Measurements from ENCODE around the gene UGT1A6.
"Not testable (repeated sequence)": the region's sequence is repeated elsewhere in the genome, so short reads cannot be mapped to it uniquely, and the experiment has no call there.

UGT1A6 gene

DNA sequence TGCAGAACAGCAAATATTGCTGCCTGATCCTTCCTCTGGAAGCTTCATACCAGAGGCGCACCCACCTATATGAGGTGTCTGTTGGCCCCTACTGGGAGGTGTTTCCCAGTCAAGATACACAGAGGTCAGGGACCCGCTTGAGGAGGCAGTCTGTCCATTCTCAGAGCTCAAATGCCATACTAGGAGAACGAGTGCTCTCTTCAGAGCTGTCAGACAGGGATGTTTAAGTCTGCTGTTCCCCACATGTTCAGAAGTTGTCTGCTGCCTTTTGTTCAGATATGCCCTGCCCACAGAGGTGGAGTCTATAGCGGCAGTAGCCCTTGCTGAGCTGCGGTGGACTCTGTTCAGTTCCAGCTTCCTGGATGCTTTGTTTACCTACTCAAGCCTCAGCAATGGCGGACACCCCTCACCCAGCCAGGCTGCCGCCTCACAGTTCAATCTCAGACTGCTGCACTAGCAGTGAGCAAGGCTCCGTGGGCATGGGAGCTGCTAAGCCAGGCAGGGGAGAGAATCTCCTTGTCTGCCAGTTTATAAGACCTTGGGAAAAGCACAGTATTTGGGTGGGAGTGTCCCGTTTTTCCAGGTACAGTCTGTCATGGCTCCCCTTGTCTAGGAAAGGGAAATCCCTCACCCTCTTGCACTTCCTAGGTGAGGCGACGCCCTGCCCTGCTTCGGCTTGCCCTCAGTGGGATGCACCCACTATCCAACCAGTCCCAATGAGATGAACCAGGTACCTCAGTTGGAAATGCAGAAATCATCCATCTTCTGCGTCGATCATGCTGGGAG, 44.4 kb downstream of the UGT1A6 start:
- DNase-seq, result not testable (repeated sequence)

GRCh38 chr2:233740870-233741269, 48.2 kb downstream of the UGT1A6 start:
- DNase-seq, result no peak

- no peak for DNase-seq
Observed at GRCh38 chr2:233743464-233744259, 51.0 kb downstream of the UGT1A6 start.

- DNase-seq, result no peak
Observed at GRCh38 chr2:233745073-233745755, 52.5 kb downstream of the UGT1A6 start.

DNA sequence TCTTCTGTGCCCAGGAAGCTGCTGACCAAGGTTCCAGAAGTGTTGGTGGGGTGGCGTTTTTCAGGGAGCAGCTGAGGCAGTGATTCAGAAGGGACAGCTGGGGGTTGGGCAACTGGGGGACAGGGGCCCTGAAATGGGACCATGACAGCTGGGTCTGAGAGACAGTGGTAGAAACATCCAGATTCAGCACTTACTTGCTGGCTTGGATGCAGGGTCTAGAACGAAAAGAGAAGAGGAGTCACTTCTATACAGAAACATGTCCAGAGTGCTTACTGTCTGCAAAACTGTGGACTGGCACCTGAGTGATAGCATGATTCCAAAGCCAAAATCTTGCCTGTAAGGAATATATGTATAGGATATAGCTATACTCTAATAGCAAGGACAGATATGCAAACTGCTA, 53.1 kb downstream of the UGT1A6 start:
- DNase-seq, result not testable (repeated sequence)

GRCh38 chr2:233746475-233747282, 54.0 kb downstream of the UGT1A6 start:
- DNase-seq, result no peak

DNA sequence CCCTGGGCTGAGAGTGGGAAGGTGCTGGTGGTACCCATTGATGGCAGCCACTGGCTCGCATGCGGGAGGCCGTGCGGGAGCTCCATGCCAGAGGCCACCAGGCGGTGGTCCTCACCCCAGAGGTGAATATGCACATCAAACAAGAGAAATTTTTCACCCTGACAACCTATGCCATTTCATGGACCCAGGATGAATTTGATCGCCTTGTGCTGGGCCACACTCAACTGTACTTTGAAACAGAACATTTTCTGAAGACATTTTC, 54.5 kb downstream of the UGT1A6 start:
- no peak for DNase-seq

- not testable (repeated sequence) for DNase-seq
Observed at GRCh38 chr2:233750689-233751088, 58.0 kb downstream of the UGT1A6 start.

- DNase-seq, result not testable (repeated sequence)
Observed at GRCh38 chr2:233751212-233752009, 58.7 kb downstream of the UGT1A6 start.

- no peak for DNase-seq
Observed at GRCh38 chr2:233754872-233755611, 62.4 kb downstream of the UGT1A6 start.

DNA sequence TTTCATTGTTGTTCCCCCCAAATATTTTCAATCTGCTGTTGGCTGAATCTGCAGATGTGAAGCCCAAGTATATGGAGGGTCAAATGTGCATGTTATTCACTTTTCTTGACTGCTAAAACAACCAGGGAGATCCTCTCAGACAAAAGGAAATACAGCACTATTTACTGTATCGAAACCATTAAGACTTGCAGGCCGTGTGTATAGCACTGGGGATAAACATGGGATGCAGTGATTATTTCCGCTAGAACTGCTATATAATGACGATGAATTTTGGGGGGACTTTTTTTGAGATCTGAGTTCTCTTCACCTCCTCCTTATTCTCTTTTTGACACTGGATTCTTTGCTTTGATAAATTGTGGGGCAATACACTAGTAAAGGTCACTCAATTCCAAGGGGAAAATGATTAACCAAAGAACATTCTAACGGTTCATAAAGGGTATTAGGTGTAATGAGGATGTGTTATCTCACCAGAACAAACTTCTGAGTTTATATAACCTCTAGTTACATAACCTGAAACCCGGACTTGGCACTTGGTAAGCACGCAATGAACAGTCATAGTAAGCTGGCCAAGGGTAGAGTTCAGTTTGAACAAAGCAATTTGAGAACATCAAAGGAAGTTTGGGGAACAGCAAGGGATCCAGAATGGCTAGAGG, 63.9 kb downstream of the UGT1A6 start:
- no peak for DNase-seq

- no peak for DNase-seq
Observed at GRCh38 chr2:233758141-233758540, 65.5 kb downstream of the UGT1A6 start.

- no peak for DNase-seq
Observed at GRCh38 chr2:233758849-233759248, 66.2 kb downstream of the UGT1A6 start.

DNA sequence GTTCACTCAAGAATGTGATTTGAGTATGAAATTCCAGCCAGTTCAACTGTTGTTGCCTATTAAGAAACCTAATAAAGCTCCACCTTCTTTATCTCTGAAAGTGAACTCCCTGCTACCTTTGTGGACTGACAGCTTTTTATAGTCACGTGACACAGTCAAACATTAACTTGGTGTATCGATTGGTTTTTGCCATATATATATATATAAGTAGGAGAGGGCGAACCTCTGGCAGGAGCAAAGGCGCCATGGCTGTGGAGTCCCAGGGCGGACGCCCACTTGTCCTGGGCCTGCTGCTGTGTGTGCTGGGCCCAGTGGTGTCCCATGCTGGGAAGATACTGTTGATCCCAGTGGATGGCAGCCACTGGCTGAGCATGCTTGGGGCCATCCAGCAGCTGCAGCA, 67.4 kb downstream of the UGT1A6 start, which contains the start of gene UGT1A1:
Gene UGT1A1 (plus strand): TSS at position 228 of the 400 bp plus-strand sequence. CDS start 18 bp downstream, at position 246.
- DNase-seq, result no peak

GRCh38 chr2:233761040-233761769, 68.5 kb downstream of the UGT1A6 start:
- DNase-seq, result no peak

DNA sequence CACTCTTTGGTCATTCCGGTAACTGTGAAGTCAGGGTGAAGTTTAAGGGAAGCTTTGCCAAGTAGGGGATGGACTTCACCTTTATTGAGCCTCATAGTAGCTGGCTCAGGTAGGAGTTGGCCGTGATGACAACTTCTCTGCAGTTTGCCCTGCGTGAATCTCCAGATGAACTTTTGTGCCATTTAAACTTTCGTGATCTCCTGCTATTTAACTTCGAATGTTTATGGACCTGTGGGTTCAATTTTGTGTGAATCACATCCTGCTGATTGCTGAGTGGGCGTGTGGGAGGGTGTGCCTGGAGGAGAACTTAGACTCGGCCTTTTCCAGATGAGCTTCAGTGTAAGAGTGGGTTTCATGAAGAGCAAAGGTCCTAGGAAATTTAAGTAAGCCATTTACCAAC, 71.6 kb downstream of the UGT1A6 start:
- DNase-seq, result no peak

GRCh38 chr2:233764761-233765160, 72.1 kb downstream of the UGT1A6 start:
- DNase-seq, result no peak

DNA sequence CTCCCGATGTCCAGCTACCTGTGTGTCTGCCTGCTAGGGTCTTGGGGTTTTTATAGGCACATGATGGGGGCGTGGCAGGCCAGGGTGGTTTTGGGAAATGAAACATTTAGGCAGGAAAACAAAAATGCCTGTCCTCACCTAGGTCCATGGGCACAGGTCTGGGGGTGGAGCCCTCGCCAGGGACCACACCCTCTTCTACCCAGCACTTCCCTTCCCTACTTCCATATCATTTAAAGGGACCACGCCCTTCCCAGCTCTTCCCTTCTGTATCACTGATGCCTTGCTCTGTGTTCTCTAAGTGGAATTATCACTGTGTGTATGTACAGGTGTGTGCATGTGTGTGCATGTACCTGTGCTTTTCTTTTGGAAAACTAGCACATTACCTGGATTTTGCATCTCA, 73.7 kb downstream of the UGT1A6 start:
- DNase-seq, result no peak

GRCh38 chr2:233768076-233768475, 75.4 kb downstream of the UGT1A6 start:
- DNase-seq, result no peak

GRCh38 chr2:233769260-233769659, 76.6 kb downstream of the UGT1A6 start:
- no peak for DNase-seq
